Activated gamma-delta T cell (primary cell): ENCODE measurements around the gene THTPA.
"Not testable (repeated sequence)": the region's sequence is repeated elsewhere in the genome, so short reads cannot be mapped to it uniquely, and the experiment has no call there.

Experiments used
- DNase-seq: peaks from one replicate; lab custom pipeline; 2025; lab: John Stamatoyannopoulos, UW

The THTPA gene

DNA sequence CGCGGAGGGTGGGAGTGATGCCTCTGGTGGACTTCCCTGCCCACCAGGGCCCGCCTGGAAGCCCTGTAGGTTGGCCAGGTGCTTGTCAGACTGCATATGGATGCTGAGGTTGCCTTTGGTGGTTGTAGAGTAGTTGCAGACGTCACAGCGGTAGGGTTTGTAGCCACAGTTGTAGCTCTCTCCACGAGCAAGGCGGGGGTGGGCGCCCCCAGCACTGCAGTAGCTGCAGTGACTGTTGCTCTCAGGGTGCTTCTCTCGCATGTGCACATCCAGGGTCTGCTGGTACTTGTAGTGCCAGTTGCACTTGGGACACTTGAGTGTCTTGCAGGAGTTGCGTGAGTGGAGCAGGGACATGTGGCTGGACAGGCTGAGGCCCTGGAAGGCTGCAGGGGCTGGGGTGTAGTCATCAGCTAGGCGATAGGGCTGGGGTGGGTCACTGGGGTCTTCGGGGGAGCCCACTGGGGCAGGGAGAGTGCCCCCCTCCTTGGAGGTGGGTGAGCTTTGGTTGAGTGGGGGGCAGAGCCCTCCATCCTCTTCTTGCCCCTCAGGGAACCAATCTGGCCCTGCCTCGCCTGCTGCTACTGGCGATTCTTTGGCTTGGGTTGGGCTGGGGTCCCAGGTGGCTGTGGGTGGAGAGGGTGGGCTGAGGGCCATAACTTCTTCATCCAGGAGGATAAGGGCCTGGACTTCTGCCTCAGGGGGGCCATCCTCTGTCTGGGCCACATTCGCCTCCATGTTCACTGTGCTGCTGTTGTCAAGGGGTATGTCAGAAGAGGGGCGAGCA lies 22.2 kb upstream of the THTPA start:
- DNase-seq: no peak

- no peak for DNase-seq
These were observed 20.1 kb upstream of the THTPA start for GRCh38 chr14:23535943-23536342.

DNA sequence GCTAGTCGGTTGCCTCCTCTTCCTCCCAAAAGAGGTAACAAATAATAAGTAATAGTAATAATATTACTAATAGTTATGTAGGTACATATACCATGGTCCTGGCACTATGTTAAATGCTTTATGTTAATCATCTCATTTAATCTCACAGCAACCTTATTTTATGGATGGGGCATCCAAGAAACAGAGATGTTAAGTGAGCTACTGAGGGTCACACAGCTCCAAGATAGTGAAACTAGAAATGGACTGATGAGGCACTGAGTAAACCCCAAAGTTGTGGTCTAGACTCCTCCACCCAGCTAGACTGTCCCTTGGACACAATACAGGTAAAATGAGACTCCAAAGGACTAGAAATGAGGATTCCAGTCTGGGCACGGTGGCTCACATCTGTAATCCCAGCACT lies 19.6 kb upstream of the THTPA start:
- no peak for DNase-seq

DNA sequence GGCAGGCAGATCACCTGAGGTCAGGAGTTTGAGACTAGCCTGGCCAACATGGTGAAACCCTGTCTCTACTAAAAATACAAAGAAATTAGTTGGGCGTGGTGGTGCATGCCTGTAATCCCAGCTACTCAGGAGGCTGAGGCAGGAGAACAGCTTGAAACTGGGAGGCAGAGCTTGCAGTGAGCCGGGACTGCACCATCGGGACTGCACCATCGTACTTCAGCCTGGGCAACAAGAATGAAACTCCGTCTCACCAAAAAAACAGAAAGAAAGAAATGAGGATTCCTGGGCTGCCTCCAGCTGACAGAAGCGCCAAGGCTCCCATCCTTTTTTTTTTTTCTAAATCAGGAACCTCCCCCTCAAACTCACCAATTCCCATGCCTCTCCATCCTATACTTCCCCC lies 19.2 kb upstream of the THTPA start:
- not testable (repeated sequence) for DNase-seq

DNA sequence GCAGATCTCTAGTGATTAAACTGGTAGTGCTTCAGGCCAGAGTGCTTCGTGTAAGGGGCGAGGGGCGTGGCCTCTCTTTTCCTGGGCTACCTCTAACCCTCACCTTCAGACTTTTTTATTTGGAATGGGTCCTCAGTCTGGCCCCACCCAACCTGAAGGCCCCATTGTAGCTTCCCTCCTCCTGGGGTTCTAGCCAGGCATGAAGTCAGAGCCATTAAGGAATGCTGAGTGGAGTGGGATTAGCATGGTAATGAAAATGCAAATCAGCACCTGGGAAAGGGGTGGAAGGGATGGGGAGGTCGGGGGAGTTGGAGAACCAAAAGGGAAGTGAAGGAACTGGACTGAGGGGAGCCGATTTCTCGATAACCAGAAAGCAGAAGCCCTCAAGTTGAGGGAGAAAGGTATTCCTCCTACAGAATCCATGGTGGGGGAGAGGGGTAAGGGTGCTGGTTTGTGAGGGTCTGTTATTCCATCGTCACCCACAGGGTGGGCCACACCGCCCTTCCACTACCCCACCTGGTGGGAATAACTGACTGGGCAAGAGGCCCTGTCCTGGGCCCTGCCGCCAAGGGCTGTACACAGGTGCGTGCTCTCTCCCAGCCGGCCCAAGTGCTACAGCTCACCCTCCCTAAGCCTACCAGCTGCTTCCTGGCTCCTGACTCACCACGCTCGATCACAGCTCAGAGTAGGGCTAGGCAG lies 18.6 kb upstream of the THTPA start:
- no peak for DNase-seq

- no peak for DNase-seq
These were observed 17.9 kb upstream of the THTPA start for GRCh38 chr14:23538050-23538718.

GRCh38 chr14:23538785-23539184 lies 17.3 kb upstream of the THTPA start:
- DNase-seq: no peak

DNA sequence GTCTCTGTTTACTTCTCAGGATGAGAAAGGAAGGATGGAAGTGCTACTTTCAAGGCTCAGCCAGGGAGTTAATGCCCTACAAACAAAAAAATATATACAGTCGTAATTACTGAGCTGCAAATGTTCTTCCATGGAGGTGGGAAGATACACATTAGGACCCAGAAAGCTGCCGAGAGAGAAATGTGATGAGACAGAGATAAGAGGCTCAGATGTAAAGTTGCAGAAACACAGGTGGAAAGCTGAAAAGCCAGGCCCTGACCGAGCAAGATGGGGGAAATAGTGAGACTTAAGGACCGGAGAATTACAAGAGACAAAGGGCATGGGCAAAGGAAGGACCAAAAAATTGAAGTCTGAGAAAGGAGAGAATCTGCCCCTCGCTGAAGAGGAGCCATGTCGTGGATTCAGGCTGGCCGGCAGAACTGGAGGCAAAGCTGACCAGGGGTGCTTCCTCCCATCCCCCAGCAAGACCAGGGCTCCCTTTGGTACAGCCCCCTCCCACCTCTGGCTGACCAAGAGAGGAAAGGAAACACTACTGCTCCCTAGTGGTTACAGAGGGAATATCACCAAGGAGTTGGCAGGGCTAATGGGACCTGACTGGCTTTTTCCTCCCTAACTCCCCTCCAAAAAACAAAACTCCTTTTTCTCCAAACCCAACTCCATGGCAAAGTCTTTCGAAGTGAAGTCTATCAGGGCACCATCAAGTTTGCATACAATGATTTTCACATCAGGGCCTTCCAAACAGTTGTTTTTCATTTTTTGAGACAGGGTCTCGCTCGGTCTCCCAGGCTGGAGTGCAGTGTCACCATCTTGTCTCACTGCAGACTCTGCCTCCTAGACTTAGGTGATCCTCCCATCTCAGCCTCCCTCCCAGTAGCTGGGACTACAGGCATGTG lies 16.6 kb upstream of the THTPA start:
- no peak for DNase-seq

GRCh38 chr14:23540141-23540469 lies 16.0 kb upstream of the THTPA start:
- no peak for DNase-seq

DNA sequence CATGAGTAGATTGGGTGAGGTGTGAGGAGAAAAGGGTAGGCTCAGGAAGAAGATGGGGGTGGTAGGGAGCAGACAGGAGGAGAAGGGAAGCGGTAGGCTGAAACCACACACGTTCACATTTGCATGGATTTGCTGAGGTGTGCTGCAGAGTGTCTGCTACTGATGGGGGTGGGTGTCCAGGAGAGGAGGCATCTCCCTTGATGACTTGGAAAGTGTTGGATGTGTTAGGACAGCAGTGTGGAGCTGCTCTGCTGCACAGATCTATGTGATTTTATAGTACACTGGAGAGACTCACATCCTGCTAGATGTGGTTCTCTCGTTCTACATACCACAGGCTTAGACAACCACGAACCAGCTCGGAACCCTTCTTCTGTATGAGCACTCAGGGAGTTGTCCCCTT lies 13.8 kb upstream of the THTPA start:
- no peak for DNase-seq

GRCh38 chr14:23543403-23543802 lies 12.7 kb upstream of the THTPA start:
- DNase-seq: no peak

- DNase-seq: no peak
These were observed 11.3 kb upstream of the THTPA start for GRCh38 chr14:23544511-23545447.

- DNase-seq: no peak
These were observed 10.2 kb upstream of the THTPA start for GRCh38 chr14:23545740-23546365.

- no peak for DNase-seq
These were observed 9.5 kb upstream of the THTPA start for GRCh38 chr14:23546450-23547035.

DNA sequence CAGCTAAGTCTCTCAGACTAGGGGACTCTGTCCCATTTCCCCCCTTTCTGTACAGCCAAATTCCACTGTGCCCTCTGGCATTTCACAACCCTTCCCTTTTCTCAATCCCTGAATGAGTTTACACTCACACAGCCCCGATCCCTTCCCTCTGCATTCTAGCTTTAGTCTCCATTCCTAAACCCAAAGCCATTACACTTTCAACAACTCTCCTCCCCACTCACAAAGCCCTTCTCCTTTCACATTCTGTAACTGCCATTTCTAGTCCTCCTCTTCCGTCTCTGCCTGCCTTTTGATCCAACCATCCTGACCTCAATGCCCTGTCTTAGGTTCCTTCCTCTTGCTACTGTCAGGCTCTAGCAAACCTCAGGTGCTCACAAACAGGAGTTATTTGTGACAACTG lies 8.1 kb upstream of the THTPA start:
- DNase-seq: no peak

- no peak for DNase-seq
These were observed 7.4 kb upstream of the THTPA start for GRCh38 chr14:23548351-23549318.

DNA sequence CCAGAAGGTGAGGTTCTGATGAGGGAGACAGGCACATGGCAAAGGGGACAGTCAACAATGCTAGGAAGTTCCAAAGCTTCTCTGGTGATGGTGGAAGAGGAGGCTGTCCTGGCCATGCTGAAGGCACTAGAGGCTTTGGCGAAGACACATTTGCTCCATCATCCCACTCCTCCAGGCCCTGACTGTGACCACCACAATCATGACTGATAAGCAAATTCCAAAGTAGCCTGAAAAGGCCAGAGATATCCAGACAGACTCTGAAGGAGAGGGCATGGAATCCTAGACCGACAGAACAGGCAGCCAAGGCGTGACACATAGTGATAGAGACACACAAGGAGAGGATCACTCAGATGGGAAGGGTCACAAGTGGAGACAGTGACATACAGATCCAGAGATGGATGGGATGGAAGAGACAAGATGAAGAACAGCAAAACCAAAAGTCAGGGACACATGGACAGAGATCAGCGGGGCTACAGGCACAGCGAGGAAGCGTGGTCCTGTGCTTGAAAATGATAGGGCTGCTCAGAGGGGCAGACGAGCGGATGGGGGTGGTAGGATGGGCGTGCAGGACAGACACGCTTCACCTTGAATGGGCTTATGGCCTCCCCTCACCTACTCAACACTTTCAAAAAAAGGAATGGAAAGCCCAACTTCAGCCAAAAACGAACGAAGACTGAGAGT lies 5.8 kb upstream of the THTPA start:
- no peak for DNase-seq

DNA sequence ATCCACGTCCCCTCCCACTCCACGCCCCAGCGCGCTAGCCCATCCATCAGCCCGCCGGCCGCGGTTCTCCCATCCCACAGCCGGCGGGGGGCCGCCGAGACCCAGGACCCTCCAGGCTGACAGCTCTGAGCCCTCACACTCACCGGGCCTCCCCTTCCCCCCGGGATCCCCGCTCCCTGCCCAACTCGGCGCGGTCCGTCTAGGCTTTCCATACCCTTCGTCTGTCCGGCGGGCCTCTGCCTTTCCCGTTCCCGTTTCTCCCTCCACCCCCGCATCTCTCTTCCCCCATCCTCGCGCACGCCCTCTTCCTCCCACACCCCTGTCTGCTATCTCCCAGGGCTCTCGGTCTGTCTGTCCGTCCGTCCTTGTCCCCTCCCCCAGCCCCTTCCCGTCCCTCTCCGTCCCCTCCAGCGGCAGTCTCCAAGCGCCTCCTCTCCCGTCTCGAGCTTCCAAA lies 5.2 kb upstream of the THTPA start:
- no peak for DNase-seq
